ENCODE data around the gene SAMD8. TPM values are rescaled to one million over a fixed set of nuclear protein-coding genes. Genes with fewer than 3 reads are reported as not detected.

The SAMD8 gene
- 13.4 and 14.3 TPM in 2 replicates for total RNA-seq

DNA sequence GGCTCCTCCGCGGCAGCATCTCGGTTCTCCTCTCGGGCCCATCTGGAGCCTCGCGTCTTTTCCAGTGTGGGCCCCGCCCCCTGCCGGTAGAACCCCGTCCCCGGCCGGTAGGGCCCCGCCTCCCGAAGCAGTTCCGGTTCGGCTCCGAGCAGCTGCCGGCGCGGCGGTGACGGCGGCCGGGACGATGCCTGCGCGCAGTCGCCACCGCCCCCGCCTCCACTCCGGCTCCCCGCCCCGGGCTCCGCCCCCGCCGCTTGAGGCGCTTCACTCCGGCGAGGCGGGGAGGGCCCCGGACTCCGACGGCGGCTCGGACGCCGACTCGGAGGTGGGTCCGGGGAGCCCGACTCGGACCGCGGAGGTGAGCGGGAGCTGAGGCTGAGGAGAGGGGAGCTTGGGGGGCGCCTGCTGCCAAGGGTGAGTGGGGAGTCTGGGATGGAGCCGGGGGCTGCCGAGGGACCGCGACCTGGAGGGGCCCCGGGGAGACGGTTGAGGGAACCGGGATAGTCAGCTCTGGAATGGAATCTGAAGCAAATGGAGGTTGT is at the start of gene SAMD8:
TSS of gene SAMD8 (plus strand) at position 292 of the 542 bp plus-strand sequence. CDS start 38,873 bp downstream, outside the sequence.
- intact Hi-C loops (cut with micrococcal nuclease), result loop anchor here (1.0 to 10.0 kb wide), 14 partner anchors 68 to 1859 kb away; partner anchors contain the start of genes ADK, ANXA7, CHCHD1 and KAT6B

GRCh38 chr10:75061709-75062505 is 49.5 kb upstream of the SAMD8 start:
- intact Hi-C loops (cut with micrococcal nuclease), result no loop called here

DNA sequence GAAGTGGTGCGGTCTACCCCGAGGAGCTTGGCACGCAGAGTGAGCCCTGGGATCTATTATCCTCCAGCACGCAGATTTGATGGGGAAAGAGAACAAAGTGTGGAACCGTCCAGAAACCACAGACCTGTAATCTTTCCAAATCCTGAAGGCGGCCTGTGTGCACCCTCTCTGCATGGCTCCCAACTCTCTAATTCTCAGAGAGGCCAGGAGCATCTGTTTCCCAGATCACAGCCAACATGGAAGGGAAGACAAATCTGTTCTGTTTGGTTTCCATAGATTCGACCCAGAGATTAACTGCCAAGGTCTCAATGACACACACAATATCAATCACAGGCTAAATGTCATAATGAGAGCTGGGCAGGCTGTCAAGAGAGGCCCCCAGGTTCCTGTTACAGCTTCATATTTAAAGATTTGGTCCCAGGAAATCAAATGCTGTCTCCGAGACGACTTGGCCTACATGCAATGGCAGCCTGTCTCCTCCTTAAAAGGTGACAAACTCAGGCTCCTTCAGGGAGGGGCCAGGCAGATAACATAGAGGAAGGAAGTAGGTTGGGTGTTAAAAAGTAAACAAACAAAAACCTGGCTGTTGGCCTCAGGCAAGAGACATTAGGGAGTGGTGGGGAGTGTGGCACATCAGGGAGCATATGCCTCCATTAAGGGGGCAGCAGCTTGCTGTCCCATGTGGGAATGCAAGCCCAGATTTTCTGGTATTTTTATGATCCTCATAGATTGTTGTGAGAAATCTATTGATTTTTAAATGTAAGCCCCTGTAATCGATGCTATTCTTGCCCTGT is 48.8 kb upstream of the SAMD8 start:
- intact Hi-C loops (cut with micrococcal nuclease), result no loop called here

GRCh38 chr10:75063461-75064230 is 47.8 kb upstream of the SAMD8 start:
- intact Hi-C loops (cut with micrococcal nuclease), result no loop called here

DNA sequence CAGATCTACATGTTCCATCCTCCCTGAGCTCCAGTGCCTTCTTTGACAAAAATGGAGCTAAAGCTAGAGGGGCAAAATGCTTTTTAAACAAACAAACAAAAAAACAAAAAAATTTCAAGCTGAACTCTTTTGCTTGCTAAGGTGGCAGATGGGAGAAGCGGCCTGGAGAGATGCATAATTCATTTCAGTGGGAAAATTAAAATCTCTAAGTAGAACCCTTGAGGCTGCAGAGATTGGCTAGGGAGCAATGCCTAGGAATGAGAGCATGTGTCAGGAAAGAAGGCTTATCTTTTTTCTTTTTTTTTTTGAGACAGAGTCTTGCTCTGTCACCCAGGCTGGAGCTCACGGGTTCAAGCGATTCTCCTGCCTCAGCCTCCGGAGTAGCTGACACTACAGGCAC is 46.4 kb upstream of the SAMD8 start:
- intact Hi-C loops (cut with micrococcal nuclease), result no loop called here

DNA sequence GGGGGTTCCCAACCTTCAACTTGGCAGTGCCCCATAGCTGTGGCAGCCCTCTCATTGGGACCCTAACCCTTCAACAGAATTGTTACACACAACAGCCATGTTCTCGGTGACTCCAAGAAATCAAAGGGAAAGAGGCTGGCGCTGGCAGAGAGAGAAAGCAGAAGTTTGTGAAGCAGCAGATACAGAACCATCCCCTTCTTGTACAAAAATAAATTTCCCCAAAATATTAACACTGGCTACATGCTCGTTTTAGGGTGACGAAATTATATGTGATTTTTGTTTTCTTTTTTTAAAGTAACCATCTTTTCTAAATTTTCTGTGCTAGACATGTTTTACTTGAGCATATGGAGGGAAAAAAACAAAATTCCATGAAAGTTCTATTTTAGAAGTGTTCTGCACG is 45.2 kb upstream of the SAMD8 start:
- intact Hi-C loops (cut with micrococcal nuclease), result no loop called here

DNA sequence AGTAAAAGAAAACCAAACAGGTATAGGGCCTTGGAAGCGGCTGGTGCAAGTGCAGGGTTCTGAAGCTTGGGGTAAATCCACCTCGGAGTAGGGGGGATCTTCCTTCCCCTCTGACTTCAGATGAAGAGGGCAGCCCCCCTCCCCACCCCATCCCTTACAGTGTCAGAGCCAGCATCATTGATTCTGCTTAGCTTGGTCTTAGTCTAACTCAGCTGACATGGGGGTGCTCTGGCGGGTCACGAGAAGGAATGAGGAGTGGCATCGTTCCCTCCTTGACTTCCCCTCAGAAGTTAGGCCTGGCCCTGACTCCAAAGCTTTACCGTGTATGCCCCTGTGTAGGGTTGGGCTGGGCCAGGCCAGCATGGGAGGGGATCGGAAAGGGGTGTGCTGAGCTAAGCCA is 44.2 kb upstream of the SAMD8 start:
- intact Hi-C loops (cut with micrococcal nuclease), result no loop called here

DNA sequence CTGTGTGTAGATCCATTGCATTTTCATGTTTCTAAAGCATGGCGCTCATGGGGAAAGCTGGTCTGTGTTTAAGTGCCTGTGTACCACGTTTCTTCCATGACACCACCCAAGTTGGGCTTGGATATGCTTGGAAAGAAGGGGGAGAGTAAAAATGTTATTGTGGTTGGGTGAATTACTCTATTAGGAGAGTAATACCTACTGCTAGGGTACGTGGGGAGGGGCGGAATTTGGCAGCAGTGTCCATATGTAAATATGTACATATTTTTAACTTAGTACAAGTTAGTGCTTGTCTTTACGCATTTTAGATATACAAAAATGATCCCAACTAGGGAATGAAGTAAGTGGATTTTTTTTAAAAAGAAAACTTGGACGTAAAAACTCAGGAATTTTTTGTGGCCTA is 42.9 kb upstream of the SAMD8 start:
- intact Hi-C loops (cut with micrococcal nuclease), result no loop called here

DNA sequence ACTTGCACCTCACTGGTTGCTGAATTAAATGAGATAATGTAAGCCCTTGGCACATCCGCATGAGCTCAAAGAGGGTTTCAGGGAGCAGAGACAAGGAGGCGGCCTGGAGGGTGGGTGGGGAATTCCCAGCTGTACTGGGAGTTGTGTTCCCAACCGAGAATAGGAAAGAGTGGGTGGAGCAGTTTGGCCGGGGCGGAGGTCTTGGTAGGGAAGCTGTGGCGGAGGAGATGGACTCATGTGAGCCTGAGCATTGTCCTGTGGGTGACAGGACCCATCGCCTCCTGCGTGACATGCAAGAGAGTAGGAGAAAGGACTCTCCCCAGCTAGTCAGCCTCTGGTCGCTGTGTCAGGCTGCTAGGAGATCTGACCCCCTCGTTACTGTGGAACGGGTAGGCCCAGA is 41.0 kb upstream of the SAMD8 start:
- intact Hi-C loops (cut with micrococcal nuclease), result no loop called here

GRCh38 chr10:75070961-75071428 is 40.5 kb upstream of the SAMD8 start:
- intact Hi-C loops (cut with micrococcal nuclease), result no loop called here

GRCh38 chr10:75071756-75072155 is 39.7 kb upstream of the SAMD8 start:
- intact Hi-C loops (cut with micrococcal nuclease), result no loop called here

DNA sequence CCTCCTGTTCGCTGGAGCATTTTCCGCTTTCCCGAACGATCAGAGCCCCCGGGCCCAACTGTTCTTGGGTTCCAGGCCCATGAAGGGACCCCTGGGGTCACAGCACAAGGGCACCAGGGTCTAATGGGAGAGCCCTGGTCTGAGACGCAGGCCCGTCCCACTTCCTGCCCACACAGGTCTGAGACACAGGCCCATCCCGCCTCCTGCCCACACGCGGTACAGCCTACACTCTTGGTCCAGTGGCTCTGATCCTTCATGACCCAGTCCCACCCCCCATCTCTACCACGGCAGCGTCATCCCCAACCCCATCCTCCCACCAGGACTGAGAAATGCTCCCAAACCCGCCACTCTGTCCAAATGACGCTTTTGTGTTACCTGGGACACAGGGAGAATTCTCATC is 38.7 kb upstream of the SAMD8 start:
- intact Hi-C loops (cut with micrococcal nuclease), result no loop called here

- intact Hi-C loops (cut with micrococcal nuclease), result no loop called here
These were observed 38.0 kb upstream of the SAMD8 start for GRCh38 chr10:75073442-75073841.

- intact Hi-C loops (cut with micrococcal nuclease), result no loop called here
These were observed 36.6 kb upstream of the SAMD8 start for GRCh38 chr10:75074711-75075445.

DNA sequence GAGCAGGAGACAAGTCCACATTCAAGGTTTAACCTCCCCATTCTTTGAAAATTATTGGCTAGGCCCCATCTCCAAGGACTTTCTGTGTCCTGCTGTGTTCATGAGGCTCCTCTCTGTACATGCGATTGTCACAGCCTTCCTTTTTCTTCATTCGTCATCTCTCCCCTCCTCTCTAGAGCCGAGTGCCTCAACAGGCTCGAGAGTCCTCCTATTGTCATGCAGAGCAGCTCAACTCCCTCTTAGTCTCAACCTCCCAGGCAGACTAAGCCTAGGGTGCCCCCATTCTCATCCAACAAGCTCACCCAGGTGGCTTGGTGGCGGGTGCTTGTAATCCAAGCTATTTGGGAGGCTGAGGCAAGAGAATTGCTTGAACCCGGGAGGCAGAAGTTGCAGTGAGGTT is 35.1 kb upstream of the SAMD8 start:
- intact Hi-C loops (cut with micrococcal nuclease), result no loop called here

DNA sequence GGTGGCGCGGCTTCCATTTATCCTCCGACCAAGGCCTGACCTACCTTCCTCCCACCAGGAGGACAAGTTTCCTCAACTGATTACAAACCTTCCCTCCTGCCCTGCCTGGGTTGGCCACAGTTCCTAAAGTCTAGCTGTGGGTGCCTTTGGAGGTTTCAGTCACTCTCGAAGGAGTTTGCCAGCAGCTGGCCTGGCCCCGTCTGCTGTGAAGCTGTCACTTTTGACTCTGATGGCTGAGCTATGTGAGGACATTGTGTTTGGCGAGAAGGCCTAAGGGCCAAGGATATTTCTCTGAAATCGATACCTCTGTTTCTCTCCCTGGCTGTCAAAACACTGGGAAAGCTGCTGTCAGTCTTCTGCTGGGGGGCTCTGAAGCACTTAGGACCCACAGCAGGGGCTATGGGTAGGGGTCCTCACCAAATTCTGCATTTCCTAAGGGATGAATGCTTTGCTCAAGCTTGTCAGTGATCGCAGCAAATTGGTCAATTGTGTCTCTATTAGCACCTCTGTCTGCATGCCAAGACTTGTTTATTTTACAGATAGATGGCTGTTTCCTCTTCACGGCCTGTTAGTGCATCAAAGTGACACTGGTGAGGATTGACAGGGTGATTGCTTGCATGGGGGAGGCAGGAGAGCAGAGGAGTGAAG is 31.9 kb upstream of the SAMD8 start:
- intact Hi-C loops (cut with micrococcal nuclease), result no loop called here

DNA sequence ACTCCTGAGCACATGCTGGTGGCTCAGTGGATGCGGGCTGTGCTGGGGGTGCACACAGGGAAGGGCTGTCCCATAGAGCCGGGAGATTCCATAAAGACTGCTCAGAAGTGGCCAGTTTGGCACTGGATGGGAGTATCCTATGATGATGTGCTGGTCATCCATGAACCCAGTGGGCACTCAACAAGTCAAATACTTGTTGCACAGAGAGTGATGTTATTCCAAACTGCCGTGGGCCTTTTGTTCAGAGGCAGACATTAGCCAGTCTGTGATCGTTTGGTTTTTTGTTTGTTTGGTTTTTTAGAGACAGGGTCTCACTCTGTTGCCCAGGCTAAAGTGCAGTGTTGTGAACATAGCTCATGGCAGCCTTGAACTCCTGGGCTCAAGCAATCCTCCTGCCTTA is 30.9 kb upstream of the SAMD8 start:
- intact Hi-C loops (cut with micrococcal nuclease), result no loop called here

DNA sequence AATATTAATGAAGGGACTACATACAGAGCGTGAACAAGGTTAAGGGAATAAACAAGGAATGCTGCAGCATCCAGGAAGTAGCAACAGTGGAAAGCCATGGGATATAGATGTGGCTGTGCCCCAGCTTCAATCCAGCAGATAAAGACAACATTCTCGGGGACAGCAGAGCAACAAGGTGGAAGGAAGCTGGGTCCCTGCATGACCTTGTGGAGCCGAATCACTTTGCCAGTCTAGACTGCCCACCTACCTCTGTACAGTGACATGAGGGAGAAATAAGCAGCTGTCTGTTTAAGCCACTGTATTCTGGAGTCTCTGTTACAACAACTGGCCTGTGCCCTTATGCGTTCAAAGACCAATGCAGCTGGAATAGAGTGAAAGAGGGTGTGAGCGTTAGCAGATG is 30.1 kb upstream of the SAMD8 start:
- intact Hi-C loops (cut with micrococcal nuclease), result no loop called here

GRCh38 chr10:75083972-75084833 is 27.3 kb upstream of the SAMD8 start:
- intact Hi-C loops (cut with micrococcal nuclease), result no loop called here

Data from T-helper 1 cell treated with Interleukin-12 subunit alpha and Interleukin-12 subunit beta and Interleukin-4 antibody, amounts not matched to agents 30 ng/mL and 1 ng/mL, for 36 hours (primary cell).